Keratinocyte (primary cell): ENCODE results near the gene CA11. TPM values are rescaled to one million over a fixed set of nuclear protein-coding genes. Genes with fewer than 3 reads are reported as not detected.

Source experiments
- DNase-seq: peaks from one replicate; pipeline ENCODE4 v3.0.0-alpha.2; 2011; ENCODE audit warnings: low read depth, missing footprints, low spot score
- FAIRE-seq: peaks from 2 replicates; lab custom pipeline; 2011; peaks lifted over from hg19 to GRCh38; lab: Jason Lieb, UNC
- H2AFZ ChIP-seq: 2 replicates; pipeline ENCODE4 v1.6.0; 2012; ENCODE audit warnings: low read length, control low read depth, inconsistent platforms; ENCODE audit not compliant: control insufficient read depth
- H3K27ac ChIP-seq: 2 replicates; pipeline ENCODE4 v1.5.1; 2011; ENCODE audit warnings: low read length; ENCODE audit not compliant: control insufficient read depth, insufficient read depth
- H3K27me3 ChIP-seq: 3 replicates; pipeline ENCODE4 v1.6.0; 2011; ENCODE audit warnings: low read length; ENCODE audit not compliant: control insufficient read depth, insufficient read depth; ENCODE audit errors: extremely low read depth
- H3K36me3 ChIP-seq, 2 experiments: 2 replicates in 1 of 2; 3 replicates in 1 of 2; pipeline ENCODE4 v1.5.1; 2011; ENCODE audit warnings: low read length in 2 of 2, mild to moderate bottlenecking in 1 of 2; ENCODE audit not compliant: control insufficient read depth in 2 of 2, insufficient read depth in 2 of 2; ENCODE audit errors: extremely low read depth in 1 of 2
- H3K4me1 ChIP-seq: 3 replicates; pipeline ENCODE4 v1.5.1; 2011; ENCODE audit warnings: low read length; ENCODE audit not compliant: control insufficient read depth, insufficient read depth; ENCODE audit errors: extremely low read depth
- H3K4me2 ChIP-seq: 3 replicates; pipeline ENCODE4 v1.6.0; 2011; ENCODE audit warnings: low read depth, low read length; ENCODE audit not compliant: control insufficient read depth, insufficient read depth; ENCODE audit errors: extremely low read depth
- H3K4me3 ChIP-seq, 3 experiments: fragments of 200-600 bp in 1 of 3; sonication (generic) in 1 of 3; 2 replicates in 2 of 3; 3 replicates in 1 of 3; pipeline ENCODE4 v1.5.1; 2011 to 2016; ENCODE audit warnings: low read length in 3 of 3, mild to moderate bottlenecking in 3 of 3, control low read depth in 2 of 3, inconsistent platforms in 1 of 3, low read depth in 1 of 3, mixed read lengths in 1 of 3, mixed run types in 1 of 3, moderate library complexity in 1 of 3; ENCODE audit not compliant: control insufficient read depth in 2 of 3, insufficient read depth in 2 of 3; ENCODE audit errors: extremely low read depth in 1 of 3
- H3K79me2 ChIP-seq: 2 replicates; pipeline ENCODE4 v1.6.0; 2012; ENCODE audit warnings: low read length; ENCODE audit not compliant: control insufficient read depth, insufficient read depth
- H3K9ac ChIP-seq: 3 replicates; pipeline ENCODE4 v1.6.0; 2011; ENCODE audit warnings: low read length; ENCODE audit not compliant: control insufficient read depth, insufficient read depth; ENCODE audit errors: extremely low read depth
- H3K9me1 ChIP-seq: 3 replicates; pipeline ENCODE4 v1.6.0; 2011; ENCODE audit warnings: low read length; ENCODE audit not compliant: control insufficient read depth, insufficient read depth; ENCODE audit errors: extremely low read depth
- H3K9me3 ChIP-seq: 2 replicates; pipeline ENCODE4 v1.5.1; 2012; ENCODE audit warnings: low read depth, low read length; ENCODE audit not compliant: control insufficient read depth
- H4K20me1 ChIP-seq: 3 replicates; pipeline ENCODE4 v1.6.0; 2011; ENCODE audit warnings: low read length; ENCODE audit not compliant: control insufficient read depth, insufficient read depth; ENCODE audit errors: extremely low read depth
- EZH2 ChIP-seq: IDR thresholded peaks from one replicate; pipeline ENCODE4 v1.6.1; 2012; ENCODE audit warnings: inconsistent platforms, mild to moderate bottlenecking, low read length, moderate library complexity
- dilution Hi-C: fragments of 300-500 bp; cut with MboI; formaldehyde crosslinking; loops from one replicate; pipeline ENCODE4 v1.7.0; 2020; ENCODE audit warnings: low sequenced_read_pairs; ENCODE audit not compliant: extremely low pct_ligation_motif_present
- polyA plus RNA-seq, 5 experiments: library from polyadenylated mRNA; depleted of rRNA in 3 of 5; stranded (reverse) in 3 of 5; stranded (forward) in 1 of 5; unstranded in 1 of 5; fragments of >200 nt; gene quantifications; 1 replicate in 1 of 5; 2 replicates in 3 of 5; 3 replicates in 1 of 5; pipeline versions ENCODE4 v1.2.1 to v1.2.3, GENCODE V29; 2011 to 2012; ENCODE audit warnings: missing spikeins in 2 of 5, low read depth in 1 of 5, low replicate concordance in 1 of 5
- TF ChIP-seq, protein P1 (sequence below), 3 experiments: IDR thresholded peaks in 1 of 3; conservative IDR thresholded peaks in 1 of 3; optimal IDR thresholded peaks in 1 of 3; 2 replicates in 2 of 3; 3 replicates in 1 of 3; pipeline versions ENCODE3 to v1.5.1; 2011; ENCODE audit warnings: low read length in 3 of 3, mild to moderate bottlenecking in 3 of 3, moderate library complexity in 2 of 3, control low read depth in 1 of 3, inconsistent platforms in 1 of 3; ENCODE audit not compliant: insufficient read depth in 2 of 3; ENCODE audit errors: extremely low read depth in 1 of 3

The CA11 gene
- polyA plus RNA-seq, 1 donor (not counting 4 experiments of a cell fraction or from before 2014, with no cell fraction given), result 1.6 TPM

GRCh38 chr19:48669903-48670668 lies 24.1 kb upstream of the CA11 start:
- H3K9me3 ChIP-seq, result no peaks in the 10 kb centered on the region
- H3K27me3 ChIP-seq, result no peaks in the 10 kb centered on the region
- no peaks in the 10 kb centered on the region for H3K36me3 ChIP-seq
- TF ChIP-seq, protein P1, sequence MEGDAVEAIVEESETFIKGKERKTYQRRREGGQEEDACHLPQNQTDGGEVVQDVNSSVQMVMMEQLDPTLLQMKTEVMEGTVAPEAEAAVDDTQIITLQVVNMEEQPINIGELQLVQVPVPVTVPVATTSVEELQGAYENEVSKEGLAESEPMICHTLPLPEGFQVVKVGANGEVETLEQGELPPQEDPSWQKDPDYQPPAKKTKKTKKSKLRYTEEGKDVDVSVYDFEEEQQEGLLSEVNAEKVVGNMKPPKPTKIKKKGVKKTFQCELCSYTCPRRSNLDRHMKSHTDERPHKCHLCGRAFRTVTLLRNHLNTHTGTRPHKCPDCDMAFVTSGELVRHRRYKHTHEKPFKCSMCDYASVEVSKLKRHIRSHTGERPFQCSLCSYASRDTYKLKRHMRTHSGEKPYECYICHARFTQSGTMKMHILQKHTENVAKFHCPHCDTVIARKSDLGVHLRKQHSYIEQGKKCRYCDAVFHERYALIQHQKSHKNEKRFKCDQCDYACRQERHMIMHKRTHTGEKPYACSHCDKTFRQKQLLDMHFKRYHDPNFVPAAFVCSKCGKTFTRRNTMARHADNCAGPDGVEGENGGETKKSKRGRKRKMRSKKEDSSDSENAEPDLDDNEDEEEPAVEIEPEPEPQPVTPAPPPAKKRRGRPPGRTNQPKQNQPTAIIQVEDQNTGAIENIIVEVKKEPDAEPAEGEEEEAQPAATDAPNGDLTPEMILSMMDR (optimal IDR thresholded peaks at IDR 0.05 in 1 of 3, IDR thresholded peaks at IDR 0.05 in 1 of 3, conservative IDR thresholded peaks at IDR 0.05 in 1 of 3; ENCODE audit: extremely low read depth in 1 of 3, insufficient read depth in 2 of 3, low read length in 3 of 3), result no peak
- no peak for TF ChIP-seq EZH2
- DNase-seq (no peak), FAIRE-seq (no peak)
- H3K4me2 ChIP-seq, result no peak overlapping the region
- no peaks in the 10 kb centered on the region for H3K9me1 ChIP-seq
- no peaks in the 10 kb centered on the region for H4K20me1 ChIP-seq
- H3K9ac ChIP-seq, result no peak overlapping the region
- no peaks in the 10 kb centered on the region for H3K79me2 ChIP-seq
- H3K4me1 ChIP-seq, result no peaks in the 10 kb centered on the region
- no peak overlapping the region for H3K4me3 ChIP-seq
- no peak overlapping the region for H2AFZ ChIP-seq
- no peak overlapping the region for H3K27ac ChIP-seq
- dilution Hi-C loops, result no loop called here

- DNase-seq, result no peak
- no peak overlapping the region for H2AFZ ChIP-seq
- dilution Hi-C loops, result no loop called here
Measured at GRCh38 chr19:48668761-48669160, 22.8 kb upstream of the CA11 start.

More at GRCh38 chr19:48668761-48669160, 22.8 kb upstream of the CA11 start:
- no peak for FAIRE-seq
- H3K9me1 ChIP-seq, result no peaks in the 10 kb centered on the region
- no peak overlapping the region for H3K27ac ChIP-seq
- no peaks in the 10 kb centered on the region for H3K79me2 ChIP-seq
- H3K4me3 ChIP-seq, result no peak overlapping the region
- H3K4me1 ChIP-seq, result no peaks in the 10 kb centered on the region
- no peaks in the 10 kb centered on the region for H3K27me3 ChIP-seq
- H3K9ac ChIP-seq, result no peak overlapping the region
- no peaks in the 10 kb centered on the region for H4K20me1 ChIP-seq
- no peaks in the 10 kb centered on the region for H3K36me3 ChIP-seq
- TF ChIP-seq EZH2, result no peak
- TF ChIP-seq, protein P1 (optimal IDR thresholded peaks at IDR 0.05 in 1 of 3, IDR thresholded peaks at IDR 0.05 in 1 of 3, conservative IDR thresholded peaks at IDR 0.05 in 1 of 3; ENCODE audit: extremely low read depth in 1 of 3, insufficient read depth in 2 of 3, low read length in 3 of 3), result no peak
- no peak overlapping the region for H3K4me2 ChIP-seq
- no peaks in the 10 kb centered on the region for H3K9me3 ChIP-seq
